ENCODE results near the gene DCDC1. TPM values are rescaled to one million over a fixed set of nuclear protein-coding genes. Genes with fewer than 3 reads are reported as not detected.

DCDC1 gene
- total RNA-seq, 5 donors from 2014 or later (not counting 1 experiment from before 2014, with no cell fraction given) = 0.09 to 1.0 (median 0.22) TPM; not detected in 1

DNA sequence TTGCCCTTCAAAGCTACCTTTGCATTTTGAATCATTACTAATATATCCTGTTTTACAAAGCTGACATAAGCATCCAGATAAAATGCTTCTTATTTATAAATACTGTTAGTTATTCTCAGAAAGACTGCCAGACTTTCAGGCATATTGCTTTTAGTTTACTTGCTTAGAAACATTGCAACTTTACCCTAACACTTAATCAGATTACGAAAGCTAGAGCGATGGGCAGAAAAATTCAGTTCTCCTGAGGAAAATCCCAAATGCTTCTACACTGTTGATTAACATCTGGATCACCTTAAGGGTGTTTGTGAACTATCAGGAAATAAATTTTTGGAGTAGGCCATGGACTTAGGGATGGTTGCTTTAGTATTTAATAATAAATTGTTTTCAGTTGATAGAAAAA is 493.7 kb downstream of the DCDC1 start:
- ATAC-seq (replicated peaks in 1 of 4) = no peak
- no peak overlapping the region for H3K27ac Mint-ChIP-seq
- no peaks in the 10 kb centered on the region for H3K27me3 Mint-ChIP-seq
- Histone ChIP-seq H3K27me3 (replicated peaks in 1 of 2; ENCODE audit: control insufficient read depth in 2 of 2, extremely low read depth in 1 of 2, insufficient read depth in 2 of 2, low read length in 1 of 2) (no peaks in the 10 kb centered on the region), H3K9me3 (no peaks in the 10 kb centered on the region), H3K36me3 (ENCODE audit: control insufficient read depth in 2 of 2, extremely low read depth in 1 of 2, insufficient read depth in 1 of 2, low read length in 1 of 2) (no peaks in the 10 kb centered on the region), H3K27ac (ENCODE audit: low read length) (no peak overlapping the region), H3K4me3 (ENCODE audit: control insufficient read depth in 1 of 2, extremely low read depth in 1 of 2, low read length in 1 of 2) (no peak overlapping the region), H3K4me1 (ENCODE audit: control insufficient read depth in 1 of 2, extremely low read depth in 1 of 2, insufficient read depth in 2 of 2, low read length in 2 of 2) (no peaks in the 10 kb centered on the region)
- CTCF ChIA-PET = no interaction called here
- no peaks in the 10 kb centered on the region for H3K36me3 Mint-ChIP-seq
- no peak overlapping the region for H3K4me3 Mint-ChIP-seq
- no peaks in the 10 kb centered on the region for H3K4me1 Mint-ChIP-seq
- POLR2A ChIA-PET = no interaction called here
- DNase-seq = no peak
- no CpG with 5 or more reads among the region's 2 CpGs for WGBS (ENCODE audit: insufficient coverage)
- H3K9me3 Mint-ChIP-seq = no peaks in the 10 kb centered on the region

GRCh38 chr11:30873924-30874610 is 495.5 kb downstream of the DCDC1 start:
- Mint-ChIP-seq H3K9me3 (no peaks in the 10 kb centered on the region), H3K27ac (no peak overlapping the region), H3K36me3 (no peaks in the 10 kb centered on the region), H3K4me1 (no peaks in the 10 kb centered on the region), H3K27me3 (no peaks in the 10 kb centered on the region), H3K4me3 (no peak overlapping the region)
- ATAC-seq (replicated peaks in 1 of 4) = no peak
- CTCF ChIA-PET = no interaction called here
- Histone ChIP-seq H3K27ac (ENCODE audit: low read length) (no peak overlapping the region), H3K36me3 (ENCODE audit: control insufficient read depth in 2 of 2, extremely low read depth in 1 of 2, insufficient read depth in 1 of 2, low read length in 1 of 2) (no peaks in the 10 kb centered on the region), H3K4me3 (ENCODE audit: control insufficient read depth in 1 of 2, extremely low read depth in 1 of 2, low read length in 1 of 2) (no peak overlapping the region), H3K9me3 (no peaks in the 10 kb centered on the region), H3K4me1 (ENCODE audit: control insufficient read depth in 1 of 2, extremely low read depth in 1 of 2, insufficient read depth in 2 of 2, low read length in 2 of 2) (no peaks in the 10 kb centered on the region), H3K27me3 (replicated peaks in 1 of 2; ENCODE audit: control insufficient read depth in 2 of 2, extremely low read depth in 1 of 2, insufficient read depth in 2 of 2, low read length in 1 of 2) (no peaks in the 10 kb centered on the region)
- DNase-seq = no peak
- POLR2A ChIA-PET = no interaction called here
- WGBS (ENCODE audit: insufficient coverage) = no CpG with 5 or more reads among the region's 3 CpGs

DNA sequence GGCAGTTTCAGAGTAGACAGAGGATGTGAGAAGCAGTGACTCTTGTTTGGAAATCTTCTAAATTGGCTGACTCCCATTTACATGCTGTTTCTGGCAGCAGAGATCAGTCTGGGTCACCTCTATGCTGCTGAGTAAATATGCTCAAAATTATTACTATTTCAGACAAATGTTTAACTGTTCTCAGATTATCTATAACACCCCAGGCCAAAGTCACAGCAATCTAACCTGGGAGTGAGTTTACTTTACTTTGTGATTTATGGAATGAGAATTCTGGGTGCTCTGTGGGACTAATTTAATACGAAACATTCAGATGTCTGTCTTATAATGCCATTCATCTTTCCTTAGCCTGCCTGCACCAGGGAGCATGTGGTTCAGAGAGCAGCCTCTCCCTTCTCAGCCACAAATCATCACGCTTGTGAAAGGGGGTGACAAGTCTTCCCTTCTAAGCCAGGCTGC is 500.9 kb downstream of the DCDC1 start:
- Mint-ChIP-seq H3K4me3 (no peak overlapping the region), H3K27ac (no peak overlapping the region), H3K4me1 (no peaks in the 10 kb centered on the region), H3K27me3 (peaks cover 0 to 6% of the 10 kb centered on the region in 2 donors), H3K9me3 (no peaks in the 10 kb centered on the region), H3K36me3 (no peaks in the 10 kb centered on the region)
- no peak overlapping the region for H3K4me3 ChIP-seq (ENCODE audit: control insufficient read depth in 1 of 2, extremely low read depth in 1 of 2, low read length in 1 of 2)
- no peaks in the 10 kb centered on the region for H3K9me3 ChIP-seq
- ATAC-seq (replicated peaks in 1 of 4) = no peak
- no peak for DNase-seq
- ChIA-PET CTCF (no interaction called here), POLR2A (no interaction called here)
- H3K27ac ChIP-seq (ENCODE audit: low read length) = no peak overlapping the region
- WGBS (ENCODE audit: insufficient coverage) = no CpG with 5 or more reads among the region's 2 CpGs
- H3K27me3 ChIP-seq (replicated peaks in 1 of 2; ENCODE audit: control insufficient read depth in 2 of 2, extremely low read depth in 1 of 2, insufficient read depth in 2 of 2, low read length in 1 of 2) = no peaks in the 10 kb centered on the region
- no peaks in the 10 kb centered on the region for H3K36me3 ChIP-seq (ENCODE audit: control insufficient read depth in 2 of 2, extremely low read depth in 1 of 2, insufficient read depth in 1 of 2, low read length in 1 of 2)
- H3K4me1 ChIP-seq (ENCODE audit: control insufficient read depth in 1 of 2, extremely low read depth in 1 of 2, insufficient read depth in 2 of 2, low read length in 2 of 2) = no peaks in the 10 kb centered on the region

DNA sequence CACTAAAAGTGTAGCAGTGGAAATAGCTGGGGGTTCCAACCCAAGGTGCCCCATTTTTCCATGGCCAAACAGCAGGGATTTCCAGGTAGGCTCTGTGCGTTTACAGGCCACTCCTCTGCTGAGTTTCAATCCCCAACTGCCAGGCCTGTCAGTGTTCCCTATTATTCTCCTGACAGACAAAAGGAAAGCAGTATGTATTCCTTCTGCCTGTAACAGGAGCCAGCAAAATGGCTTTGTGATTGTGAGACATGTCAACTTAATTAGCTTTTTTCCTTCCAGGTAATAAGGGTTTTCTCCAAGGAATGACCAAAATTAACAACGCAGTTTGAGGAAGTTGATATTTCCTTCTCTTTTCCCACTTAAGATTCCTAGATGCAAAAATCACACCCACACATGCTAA is 506.3 kb downstream of the DCDC1 start:
- no peaks in the 10 kb centered on the region for H3K36me3 ChIP-seq (ENCODE audit: control insufficient read depth in 2 of 2, extremely low read depth in 1 of 2, insufficient read depth in 1 of 2, low read length in 1 of 2)
- Mint-ChIP-seq H3K27me3 (peaks cover 0 to 6% of the 10 kb centered on the region in 2 donors), H3K9me3 (peaks cover 0 to 2% (median 0%) of the 10 kb centered on the region in 3 donors), H3K27ac (no peak overlapping the region), H3K4me1 (no peaks in the 10 kb centered on the region), H3K36me3 (no peaks in the 10 kb centered on the region), H3K4me3 (no peak overlapping the region)
- POLR2A ChIA-PET = no interaction called here
- H3K9me3 ChIP-seq = no peaks in the 10 kb centered on the region
- no peak overlapping the region for H3K4me3 ChIP-seq (ENCODE audit: control insufficient read depth in 1 of 2, extremely low read depth in 1 of 2, low read length in 1 of 2)
- H3K27ac ChIP-seq (ENCODE audit: low read length) = no peak overlapping the region
- no peaks in the 10 kb centered on the region for H3K4me1 ChIP-seq (ENCODE audit: control insufficient read depth in 1 of 2, extremely low read depth in 1 of 2, insufficient read depth in 2 of 2, low read length in 2 of 2)
- no peaks in the 10 kb centered on the region for H3K27me3 ChIP-seq (replicated peaks in 1 of 2; ENCODE audit: control insufficient read depth in 2 of 2, extremely low read depth in 1 of 2, insufficient read depth in 2 of 2, low read length in 1 of 2)
- 63% methylated on average over 1 of the region's 2 CpGs for WGBS (ENCODE audit: insufficient coverage)
- CTCF ChIA-PET = interaction anchor here in 1 of 2 donors (0.6 kb wide), 1 partner anchor 151 kb away, joined by 3 read pairs; no protein-coding TSS in a partner anchor
- ATAC-seq (replicated peaks in 1 of 4) (no peak), DNase-seq (no peak)

GRCh38 chr11:30861531-30861930 is 508.0 kb downstream of the DCDC1 start:
- DNase-seq (no peak), ATAC-seq (replicated peaks in 1 of 4) (no peak)
- Histone ChIP-seq H3K27me3 (replicated peaks in 1 of 2; ENCODE audit: control insufficient read depth in 2 of 2, extremely low read depth in 1 of 2, insufficient read depth in 2 of 2, low read length in 1 of 2) (no peaks in the 10 kb centered on the region), H3K4me1 (ENCODE audit: control insufficient read depth in 1 of 2, extremely low read depth in 1 of 2, insufficient read depth in 2 of 2, low read length in 2 of 2) (no peaks in the 10 kb centered on the region), H3K27ac (ENCODE audit: low read length) (no peak overlapping the region), H3K9me3 (no peaks in the 10 kb centered on the region), H3K4me3 (ENCODE audit: control insufficient read depth in 1 of 2, extremely low read depth in 1 of 2, low read length in 1 of 2) (no peak overlapping the region), H3K36me3 (ENCODE audit: control insufficient read depth in 2 of 2, extremely low read depth in 1 of 2, insufficient read depth in 1 of 2, low read length in 1 of 2) (no peaks in the 10 kb centered on the region)
- ChIA-PET CTCF (no interaction called here), POLR2A (interaction anchor here in 1 of 2 donors (0.6 kb wide), 1 partner anchor 301 kb away, joined by 5 read pairs; no protein-coding TSS in a partner anchor)
- Mint-ChIP-seq H3K27ac (no peak overlapping the region), H3K36me3 (no peaks in the 10 kb centered on the region), H3K27me3 (no peaks in the 10 kb centered on the region), H3K4me3 (no peak overlapping the region), H3K9me3 (peaks cover 0 to 4% (median 2%) of the 10 kb centered on the region in 3 donors), H3K4me1 (no peaks in the 10 kb centered on the region)
- WGBS (ENCODE audit: insufficient coverage) = 89% methylated on average over 6 of the region's 7 CpGs

DNA sequence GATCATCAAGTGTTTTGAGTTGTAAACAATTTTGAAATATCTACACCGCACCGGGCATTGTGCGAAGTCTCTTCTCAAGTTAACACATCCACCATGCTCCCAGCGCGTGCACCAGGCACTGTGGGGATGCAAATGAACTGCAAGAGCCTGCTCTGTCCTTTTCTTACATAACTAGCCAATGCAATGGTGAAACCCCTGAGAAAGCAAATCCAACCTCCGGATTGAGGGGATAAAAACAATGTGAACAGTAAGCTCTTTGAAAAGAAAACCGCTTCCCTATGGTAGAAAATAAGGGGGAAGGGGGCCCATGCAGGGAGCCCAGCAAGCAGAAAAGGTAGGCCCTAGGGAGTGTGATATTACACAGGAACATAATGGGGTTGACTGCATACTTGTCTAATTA is 508.5 kb downstream of the DCDC1 start:
- Histone ChIP-seq H3K36me3 (ENCODE audit: control insufficient read depth in 2 of 2, extremely low read depth in 1 of 2, insufficient read depth in 1 of 2, low read length in 1 of 2) (no peaks in the 10 kb centered on the region), H3K4me3 (ENCODE audit: control insufficient read depth in 1 of 2, extremely low read depth in 1 of 2, low read length in 1 of 2) (no peak overlapping the region), H3K9me3 (no peaks in the 10 kb centered on the region), H3K27ac (ENCODE audit: low read length) (no peak overlapping the region), H3K27me3 (replicated peaks in 1 of 2; ENCODE audit: control insufficient read depth in 2 of 2, extremely low read depth in 1 of 2, insufficient read depth in 2 of 2, low read length in 1 of 2) (no peaks in the 10 kb centered on the region), H3K4me1 (ENCODE audit: control insufficient read depth in 1 of 2, extremely low read depth in 1 of 2, insufficient read depth in 2 of 2, low read length in 2 of 2) (no peaks in the 10 kb centered on the region)
- POLR2A ChIA-PET = interaction anchor here in 1 of 2 donors (0.6 kb wide), 1 partner anchor 301 kb away, joined by 5 read pairs; no protein-coding TSS in a partner anchor
- H3K36me3 Mint-ChIP-seq = no peaks in the 10 kb centered on the region
- no peaks in the 10 kb centered on the region for H3K4me1 Mint-ChIP-seq
- H3K4me3 Mint-ChIP-seq = no peak overlapping the region
- WGBS (ENCODE audit: insufficient coverage) = 70% methylated on average over 2 of the region's 7 CpGs
- DNase-seq (no peak), ATAC-seq (replicated peaks in 1 of 4) (no peak)
- no peaks in the 10 kb centered on the region for H3K27me3 Mint-ChIP-seq
- peaks cover 0 to 4% (median 2%) of the 10 kb centered on the region in 3 donors for H3K9me3 Mint-ChIP-seq
- no peak overlapping the region for H3K27ac Mint-ChIP-seq
- CTCF ChIA-PET = no interaction called here
